ENCODE data around the gene PLCD3. TPM values are rescaled to one million over a fixed set of nuclear protein-coding genes. Genes with fewer than 3 reads are reported as not detected.

PLCD3 gene
- total and polyA plus RNA-seq, 2 of the 13 experiments (the other 11 are each of a cell fraction or from before 2014, with no cell fraction given), result 11.3 to 39.1 TPM

DNA sequence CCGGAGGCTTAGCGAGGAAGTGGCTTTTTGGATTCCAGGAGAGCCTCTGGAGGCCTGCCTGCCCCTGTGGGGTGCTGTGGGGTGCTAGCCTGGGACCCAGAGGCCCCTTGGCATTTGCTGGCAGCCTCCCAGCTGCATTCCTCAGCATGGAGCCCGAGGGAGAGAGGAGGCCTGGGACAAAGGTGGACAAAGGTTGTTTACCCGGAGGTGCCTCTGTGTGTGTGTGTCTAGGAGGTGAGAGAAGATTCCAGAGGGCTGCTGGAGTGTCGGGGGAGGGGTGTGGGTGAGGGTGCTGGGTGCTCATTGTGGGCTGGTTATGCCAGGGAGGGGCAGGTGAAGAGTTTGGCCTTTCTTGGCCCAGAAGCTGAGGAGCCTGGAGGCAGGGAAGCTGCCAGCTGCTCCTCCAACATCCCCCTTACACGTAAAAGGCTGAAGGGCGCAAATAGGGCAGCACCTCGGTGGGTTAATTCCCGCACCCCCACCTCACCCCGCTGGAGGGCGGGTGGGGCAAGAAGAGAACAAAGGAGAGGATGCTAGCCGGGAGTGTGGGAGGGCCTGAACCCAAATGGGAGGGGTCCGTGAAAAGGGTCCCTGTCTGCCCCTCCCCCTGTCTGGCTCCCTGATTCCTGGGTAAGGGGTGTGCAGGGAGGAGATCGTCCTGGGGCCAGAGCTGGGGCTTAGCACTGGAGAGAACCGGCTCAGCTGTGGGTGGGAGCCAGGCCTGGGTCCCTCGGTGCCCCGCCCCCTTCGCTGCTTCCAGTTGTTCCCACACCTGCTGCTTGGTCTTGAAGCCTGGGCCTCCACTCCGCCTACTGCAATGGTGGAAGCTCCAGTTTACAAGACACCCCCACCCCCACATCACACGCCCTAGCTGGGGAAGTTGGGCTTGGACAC lies 39.3 kb upstream of the PLCD3 start (continued):
- TF ChIP-seq, protein P1, sequence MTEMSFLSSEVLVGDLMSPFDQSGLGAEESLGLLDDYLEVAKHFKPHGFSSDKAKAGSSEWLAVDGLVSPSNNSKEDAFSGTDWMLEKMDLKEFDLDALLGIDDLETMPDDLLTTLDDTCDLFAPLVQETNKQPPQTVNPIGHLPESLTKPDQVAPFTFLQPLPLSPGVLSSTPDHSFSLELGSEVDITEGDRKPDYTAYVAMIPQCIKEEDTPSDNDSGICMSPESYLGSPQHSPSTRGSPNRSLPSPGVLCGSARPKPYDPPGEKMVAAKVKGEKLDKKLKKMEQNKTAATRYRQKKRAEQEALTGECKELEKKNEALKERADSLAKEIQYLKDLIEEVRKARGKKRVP (CRISPR knock-in tag; IDR thresholded peaks at IDR 0.05), result no peak
- TF ChIP-seq PAWR (CRISPR knock-in tag; IDR thresholded peaks at IDR 0.05; ENCODE audit: borderline replicate concordance), result no peak
- no peak for TF ChIP-seq MAFK (conservative IDR thresholded peaks at IDR 0.05 in 1 of 2, IDR thresholded peaks at IDR 0.05 in 1 of 2; ENCODE audit: low read length in 2 of 2)
- TF ChIP-seq ONECUT2 (CRISPR knock-in tag; IDR thresholded peaks at IDR 0.05), result no peak
- TF ChIP-seq KLF13 (CRISPR knock-in tag; IDR thresholded peaks at IDR 0.05), result 0 out of 2 replicates have a peak, but pooled peaks have one; percentile 56
- no peak for TF ChIP-seq ZNF282 (IDR thresholded peaks at IDR 0.05; ENCODE audit: partially characterized antibody)
- TF ChIP-seq ZNF646 (CRISPR knock-in tag; IDR thresholded peaks at IDR 0.05), result peak; percentile 59
- TF ChIP-seq, protein P2, sequence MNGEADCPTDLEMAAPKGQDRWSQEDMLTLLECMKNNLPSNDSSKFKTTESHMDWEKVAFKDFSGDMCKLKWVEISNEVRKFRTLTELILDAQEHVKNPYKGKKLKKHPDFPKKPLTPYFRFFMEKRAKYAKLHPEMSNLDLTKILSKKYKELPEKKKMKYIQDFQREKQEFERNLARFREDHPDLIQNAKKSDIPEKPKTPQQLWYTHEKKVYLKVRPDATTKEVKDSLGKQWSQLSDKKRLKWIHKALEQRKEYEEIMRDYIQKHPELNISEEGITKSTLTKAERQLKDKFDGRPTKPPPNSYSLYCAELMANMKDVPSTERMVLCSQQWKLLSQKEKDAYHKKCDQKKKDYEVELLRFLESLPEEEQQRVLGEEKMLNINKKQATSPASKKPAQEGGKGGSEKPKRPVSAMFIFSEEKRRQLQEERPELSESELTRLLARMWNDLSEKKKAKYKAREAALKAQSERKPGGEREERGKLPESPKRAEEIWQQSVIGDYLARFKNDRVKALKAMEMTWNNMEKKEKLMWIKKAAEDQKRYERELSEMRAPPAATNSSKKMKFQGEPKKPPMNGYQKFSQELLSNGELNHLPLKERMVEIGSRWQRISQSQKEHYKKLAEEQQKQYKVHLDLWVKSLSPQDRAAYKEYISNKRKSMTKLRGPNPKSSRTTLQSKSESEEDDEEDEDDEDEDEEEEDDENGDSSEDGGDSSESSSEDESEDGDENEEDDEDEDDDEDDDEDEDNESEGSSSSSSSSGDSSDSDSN (CRISPR knock-in tag; IDR thresholded peaks at IDR 0.05), result peak; percentile 8; the same call in 1 of the 2 replicates
- TF ChIP-seq ZNF225 (CRISPR knock-in tag; IDR thresholded peaks at IDR 0.05), result no peak
- peak; percentile 23 for TF ChIP-seq CCAR2 (optimal IDR thresholded peaks at IDR 0.05; ENCODE audit: low read depth, low read length)
- TF ChIP-seq, protein P3, sequence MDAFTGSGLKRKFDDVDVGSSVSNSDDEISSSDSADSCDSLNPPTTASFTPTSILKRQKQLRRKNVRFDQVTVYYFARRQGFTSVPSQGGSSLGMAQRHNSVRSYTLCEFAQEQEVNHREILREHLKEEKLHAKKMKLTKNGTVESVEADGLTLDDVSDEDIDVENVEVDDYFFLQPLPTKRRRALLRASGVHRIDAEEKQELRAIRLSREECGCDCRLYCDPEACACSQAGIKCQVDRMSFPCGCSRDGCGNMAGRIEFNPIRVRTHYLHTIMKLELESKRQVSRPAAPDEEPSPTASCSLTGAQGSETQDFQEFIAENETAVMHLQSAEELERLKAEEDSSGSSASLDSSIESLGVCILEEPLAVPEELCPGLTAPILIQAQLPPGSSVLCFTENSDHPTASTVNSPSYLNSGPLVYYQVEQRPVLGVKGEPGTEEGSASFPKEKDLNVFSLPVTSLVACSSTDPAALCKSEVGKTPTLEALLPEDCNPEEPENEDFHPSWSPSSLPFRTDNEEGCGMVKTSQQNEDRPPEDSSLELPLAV (CRISPR knock-in tag; conservative IDR thresholded peaks at IDR 0.05; ENCODE audit: low read depth), result no peak
- TF ChIP-seq, protein P4, sequence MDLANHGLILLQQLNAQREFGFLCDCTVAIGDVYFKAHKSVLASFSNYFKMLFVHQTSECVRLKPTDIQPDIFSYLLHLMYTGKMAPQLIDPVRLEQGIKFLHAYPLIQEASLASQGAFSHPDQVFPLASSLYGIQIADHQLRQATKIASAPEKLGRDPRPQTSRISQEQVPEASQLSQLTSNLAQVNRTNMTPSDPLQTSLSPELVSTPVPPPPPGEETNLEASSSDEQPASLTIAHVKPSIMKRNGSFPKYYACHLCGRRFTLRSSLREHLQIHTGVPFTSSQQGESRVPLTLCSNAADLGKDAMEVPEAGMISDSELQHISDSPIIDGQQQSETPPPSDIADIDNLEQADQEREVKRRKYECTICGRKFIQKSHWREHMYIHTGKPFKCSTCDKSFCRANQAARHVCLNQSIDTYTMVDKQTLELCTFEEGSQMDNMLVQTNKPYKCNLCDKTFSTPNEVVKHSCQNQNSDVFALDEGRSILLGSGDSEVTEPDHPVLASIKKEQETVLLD (CRISPR knock-in tag; IDR thresholded peaks at IDR 0.05; ENCODE audit: low read depth), result no peak
